ENCODE measurements around the gene FHAD1. TPM values are rescaled to one million over a fixed set of nuclear protein-coding genes. Genes with fewer than 3 reads are reported as not detected.
A peak's percentile ranks its signal among the peaks of the same experiment; 100 is the strongest.

FHAD1 gene
- total and polyA plus RNA-seq, 2 of the 13 experiments (the other 11 are each of a cell fraction or from before 2014, with no cell fraction given): not detected

DNA sequence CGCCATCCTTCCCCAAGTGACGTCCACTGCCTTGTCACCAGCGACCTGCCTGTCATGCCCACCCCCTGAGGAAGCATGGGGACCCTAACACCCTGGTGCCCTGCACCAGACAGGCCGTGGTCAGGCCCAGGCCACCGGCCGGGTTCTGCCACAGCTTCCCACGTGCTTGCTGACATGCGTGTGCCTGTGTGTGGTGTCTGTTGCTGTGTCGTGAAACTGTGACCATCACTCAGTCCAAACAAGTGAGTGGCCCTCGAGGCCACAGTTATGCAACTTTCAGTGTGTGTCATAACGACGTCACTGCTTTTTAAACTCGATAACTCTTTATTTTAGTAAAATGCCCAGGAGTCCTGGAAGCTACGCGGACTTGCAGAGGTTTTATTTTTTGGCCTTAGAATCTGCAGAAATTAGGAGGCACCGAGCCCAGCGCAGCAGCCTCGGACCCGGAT, 182.7 kb downstream of the FHAD1 start:
- no peaks in the 10 kb centered on the region for H3K9me3 ChIP-seq (ENCODE audit: low read length)
- CTCF ChIA-PET (ENCODE audit: low intra/inter-chr PET ratio, low total read pairs): interaction anchor here (3.6 kb wide), 1 partner anchor 106 kb away, joined by 47 read pairs; no protein-coding TSS in a partner anchor
- no peaks in the 10 kb centered on the region for H3K79me2 ChIP-seq (ENCODE audit: insufficient read depth, low read length)
- no peak for FAIRE-seq
- ATAC-seq: no peak
- 87% methylated on average over 16 of the region's 19 CpGs for WGBS (ENCODE audit: low lambda C conversion rate)
- no peak overlapping the region for H2AFZ ChIP-seq (ENCODE audit: low read length)
- no TSS peak for BruUV-seq (replicated peaks)
- H3K27me3 ChIP-seq (ENCODE audit: control insufficient read depth in 1 of 2, insufficient read depth in 2 of 2, low read length in 2 of 2): no peaks in the 10 kb centered on the region
- H3K9ac ChIP-seq (ENCODE audit: insufficient read depth, low read depth, low read length): no peak overlapping the region
- in situ Hi-C loops (cut with HindIII; ENCODE audit: extremely low pct_ligation_motif_present, low pct_unique_long_range_greater_than_20kb): loop anchor here (5.0 kb wide), 1 partner anchor 102 kb away; no protein-coding TSS in a partner anchor
- peaks cover 7% of the 10 kb centered on the region; the same call in 1 of the 2 replicates for H3K4me1 ChIP-seq (ENCODE audit: insufficient read depth, low read length)
- no peak overlapping the region for H3K4me3 ChIP-seq (replicated peaks in 1 of 3; ENCODE audit: insufficient read depth in 1 of 3, low read depth in 2 of 3, low read length in 3 of 3)
- TF ChIP-seq ZNF670 (CRISPR knock-in tag; IDR thresholded peaks at IDR 0.05; ENCODE audit: borderline replicate concordance) (no peak), AGO1 (IDR thresholded peaks at IDR 0.05; ENCODE audit: low read depth, low read length, poor library complexity, severe bottlenecking) (no peak), CEBPB (IDR thresholded peaks at IDR 0.05; ENCODE audit: borderline replicate concordance, low read depth, low read length) (0 out of 2 replicates have a peak, but pooled peaks have one; percentile 28)
- TF ChIP-seq, protein P1, sequence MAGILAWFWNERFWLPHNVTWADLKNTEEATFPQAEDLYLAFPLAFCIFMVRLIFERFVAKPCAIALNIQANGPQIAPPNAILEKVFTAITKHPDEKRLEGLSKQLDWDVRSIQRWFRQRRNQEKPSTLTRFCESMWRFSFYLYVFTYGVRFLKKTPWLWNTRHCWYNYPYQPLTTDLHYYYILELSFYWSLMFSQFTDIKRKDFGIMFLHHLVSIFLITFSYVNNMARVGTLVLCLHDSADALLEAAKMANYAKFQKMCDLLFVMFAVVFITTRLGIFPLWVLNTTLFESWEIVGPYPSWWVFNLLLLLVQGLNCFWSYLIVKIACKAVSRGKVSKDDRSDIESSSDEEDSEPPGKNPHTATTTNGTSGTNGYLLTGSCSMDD (CRISPR knock-in tag; IDR thresholded peaks at IDR 0.05): no peak
- TF ChIP-seq, protein P2, sequence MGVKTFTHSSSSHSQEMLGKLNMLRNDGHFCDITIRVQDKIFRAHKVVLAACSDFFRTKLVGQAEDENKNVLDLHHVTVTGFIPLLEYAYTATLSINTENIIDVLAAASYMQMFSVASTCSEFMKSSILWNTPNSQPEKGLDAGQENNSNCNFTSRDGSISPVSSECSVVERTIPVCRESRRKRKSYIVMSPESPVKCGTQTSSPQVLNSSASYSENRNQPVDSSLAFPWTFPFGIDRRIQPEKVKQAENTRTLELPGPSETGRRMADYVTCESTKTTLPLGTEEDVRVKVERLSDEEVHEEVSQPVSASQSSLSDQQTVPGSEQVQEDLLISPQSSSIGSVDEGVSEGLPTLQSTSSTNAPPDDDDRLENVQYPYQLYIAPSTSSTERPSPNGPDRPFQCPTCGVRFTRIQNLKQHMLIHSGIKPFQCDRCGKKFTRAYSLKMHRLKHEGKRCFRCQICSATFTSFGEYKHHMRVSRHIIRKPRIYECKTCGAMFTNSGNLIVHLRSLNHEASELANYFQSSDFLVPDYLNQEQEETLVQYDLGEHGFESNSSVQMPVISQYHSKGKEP (CRISPR knock-in tag; IDR thresholded peaks at IDR 0.05): no peak
- H3K36me3 ChIP-seq (replicated peaks in 1 of 2; ENCODE audit: control insufficient read depth in 1 of 2, insufficient read depth in 2 of 2, low read length in 2 of 2): peaks cover 0 to 2% of the 10 kb centered on the region in 2 experiments; a peak in 2 of 5 replicates
- no peak overlapping the region for H3K4me2 ChIP-seq (ENCODE audit: low read depth, low read length)
- H4K20me1 ChIP-seq (ENCODE audit: insufficient read depth, low read length): no peaks in the 10 kb centered on the region
- POLR2A ChIA-PET: no interaction called here
- DNase-seq (ENCODE audit: low spot score): no peak
- H3K27ac ChIP-seq (ENCODE audit: extremely low read length, insufficient read depth, low read length): no peak overlapping the region
- intact Hi-C loops (cut with micrococcal nuclease; ENCODE audit: unreplicated experiment): no loop called here

Measured in HepG2 (cell line).